Activated CD8-positive, alpha-beta memory T cell treated with anti-CD3 and anti-CD28 coated beads for 4 hours (primary cell): ENCODE data around the gene KLK12.
"Not testable (repeated sequence)": the region's sequence is repeated elsewhere in the genome, so short reads cannot be mapped to it uniquely, and the experiment has no call there.

Source experiments
- DNase-seq, 2 donors: peaks; one replicate each; pipeline ENCODE4 v3.0.0-alpha.2; 2020; ENCODE audit warnings: low read depth in 2 of 2

Gene KLK12

GRCh38 chr19:51015691-51016267 is 19.0 kb downstream of the KLK12 start:
- no peak for DNase-seq

- no peak for DNase-seq
Measured at GRCh38 chr19:51014242-51014641, 20.6 kb downstream of the KLK12 start.

- DNase-seq: no peak
Measured at GRCh38 chr19:51012661-51013190, 22.1 kb downstream of the KLK12 start.

- no peak for DNase-seq
Measured at GRCh38 chr19:51010066-51010795, 24.6 kb downstream of the KLK12 start.

- no peak for DNase-seq
Measured at GRCh38 chr19:51009061-51009891, 25.5 kb downstream of the KLK12 start.

- no peak for DNase-seq
Measured at GRCh38 chr19:51007488-51007887, 27.3 kb downstream of the KLK12 start.

GRCh38 chr19:51006406-51006805 is 28.4 kb downstream of the KLK12 start:
- no peak for DNase-seq

GRCh38 chr19:51005248-51005647 is 29.6 kb downstream of the KLK12 start:
- no peak for DNase-seq

- DNase-seq: no peak
Measured at GRCh38 chr19:51003316-51003715, 31.5 kb downstream of the KLK12 start.

- no peak for DNase-seq
Measured at GRCh38 chr19:51002542-51003311, 32.1 kb downstream of the KLK12 start.

GRCh38 chr19:51002089-51002532 is 32.7 kb downstream of the KLK12 start:
- DNase-seq: no peak

GRCh38 chr19:51001515-51001914 is 33.3 kb downstream of the KLK12 start, which contains the start of gene KLK8:
Gene KLK8, minus strand, starts transcription at chr19:51001604. Its CDS starts 437 bp downstream, at chr19:51001167.
- no peak for DNase-seq

GRCh38 chr19:51000981-51001380 is 33.8 kb downstream of the KLK12 start:
- no peak for DNase-seq

- no peak for DNase-seq
Measured at GRCh38 chr19:51000426-51000825, 34.4 kb downstream of the KLK12 start.

GRCh38 chr19:50998686-50999085 is 36.1 kb downstream of the KLK12 start:
- no peak for DNase-seq

- no peak for DNase-seq
Measured at GRCh38 chr19:50998061-50998460, 36.7 kb downstream of the KLK12 start.

GRCh38 chr19:50994129-50994528 is 40.7 kb downstream of the KLK12 start:
- no peak for DNase-seq

- DNase-seq: no peak
Measured at GRCh38 chr19:50992666-50993035, 42.2 kb downstream of the KLK12 start.

- not testable (repeated sequence) for DNase-seq
Measured at GRCh38 chr19:50984416-50984815, 50.4 kb downstream of the KLK12 start.

GRCh38 chr19:50983625-50984292 is 51.0 kb downstream of the KLK12 start, which contains the start of gene KLK7:
Gene KLK7, minus strand, starts transcription at chr19:50983917. Its CDS starts 1,518 bp downstream, at chr19:50982399.
- DNase-seq: no peak

- no peak for DNase-seq
Measured at GRCh38 chr19:50982186-50982585, 52.6 kb downstream of the KLK12 start.
